HEK293 (cell line): ENCODE results near the gene ABLIM2.

ENCODE experiments used
- CTCF ChIA-PET: fragments of 350-600 bp; formaldehyde crosslinking; extraction: SDS; loops from one replicate; lab custom pipeline; 2021; ENCODE audit warnings: antibody characterized with exemption; lab: Yijun Ruan, JAX
- POLR2A ChIA-PET: fragments of 300-600 bp; formaldehyde crosslinking; extraction: SDS; loops from one replicate; lab custom pipeline; 2020; ENCODE audit warnings: antibody characterized with exemption, inconsistent platforms; lab: Yijun Ruan, JAX
- H3K27ac ChIP-seq: fragments of 200-500 bp; sonication (Bioruptor generic); 2 replicates; pipeline ENCODE4 v1.5.1; 2014; ENCODE audit warnings: low read depth, low read length, control low read depth, inconsistent platforms; ENCODE audit errors: extremely low read depth
- H3K36me3 ChIP-seq, 2 experiments: fragments of 200-500 bp in 1 of 2; sonication (Bioruptor generic) in 1 of 2; 1 replicate in 1 of 2; 2 replicates in 1 of 2; pipeline ENCODE4 v1.5.1; 2014 to 2017; ENCODE audit warnings: inconsistent platforms in 2 of 2, low read length in 2 of 2; ENCODE audit not compliant: control insufficient read depth in 2 of 2, insufficient read depth in 1 of 2
- H3K4me1 ChIP-seq: fragments of 200-500 bp; sonication (Bioruptor generic); 2 replicates; pipeline ENCODE4 v1.5.1; 2014; ENCODE audit warnings: mild to moderate bottlenecking, low read length, inconsistent platforms; ENCODE audit not compliant: control insufficient read depth, insufficient read depth
- H3K4me3 ChIP-seq: 2 replicates; pipeline ENCODE4 v1.5.1; 2011; ENCODE audit warnings: low read depth, mild to moderate bottlenecking, control low read depth, low read length, moderate library complexity
- H3K9me3 ChIP-seq: fragments of 200-500 bp; sonication (Bioruptor generic); 2 replicates; pipeline ENCODE4 v1.5.1; 2014; ENCODE audit warnings: low read depth, low read length, inconsistent platforms; ENCODE audit not compliant: control insufficient read depth, insufficient read depth
- ATF2 ChIP-seq: fragments of 450-650 bp; formaldehyde crosslinking; IDR thresholded peaks from 2 replicates; pipeline ENCODE4 v1.5.1; 2016; ENCODE audit warnings: missing biosample characterization, missing genetic modification characterization, low read depth
- EGR2 ChIP-seq: fragments of 450-650 bp; formaldehyde crosslinking; IDR thresholded peaks from 2 replicates; pipeline ENCODE4 v1.5.1; 2016; ENCODE audit warnings: low read depth, missing biosample characterization, missing genetic modification characterization
- ELK4 ChIP-seq: IDR thresholded peaks from 2 replicates; pipeline ENCODE4 v1.6.1; 2011; ENCODE audit warnings: mild to moderate bottlenecking, low read depth, low read length, borderline replicate concordance
- GLI2 ChIP-seq: fragments of 450-650 bp; formaldehyde crosslinking; IDR thresholded peaks from 2 replicates; pipeline ENCODE4; 2017; ENCODE audit warnings: missing biosample characterization, missing genetic modification characterization, low read depth, borderline replicate concordance
- KLF1 ChIP-seq: fragments of 450-650 bp; formaldehyde crosslinking; IDR thresholded peaks from 2 replicates; pipeline ENCODE4 v1.5.1; 2016; ENCODE audit warnings: missing biosample characterization, missing genetic modification characterization
- KLF8 ChIP-seq: fragments of 450-650 bp; formaldehyde crosslinking; IDR thresholded peaks from 2 replicates; pipeline ENCODE4 v1.5.1; 2016; ENCODE audit warnings: missing biosample characterization, missing genetic modification characterization
- KLF9 ChIP-seq: fragments of 450-650 bp; formaldehyde crosslinking; IDR thresholded peaks from 2 replicates; pipeline ENCODE4 v1.5.1; 2016; ENCODE audit warnings: missing biosample characterization, missing genetic modification characterization, low read depth
- SALL2 ChIP-seq: fragments of 450-650 bp; formaldehyde crosslinking; IDR thresholded peaks from 2 replicates; pipeline ENCODE4 v1.5.0; 2017; ENCODE audit warnings: missing biosample characterization, mild to moderate bottlenecking, missing genetic modification characterization, borderline replicate concordance
- SETDB1 ChIP-seq: IDR thresholded peaks from one replicate; pipeline ENCODE4 v1.6.1; 2017; ENCODE audit warnings: mild to moderate bottlenecking, low read length, moderate library complexity, mixed read lengths; ENCODE audit not compliant: insufficient read length
- SP2 ChIP-seq: fragments of 450-650 bp; formaldehyde crosslinking; IDR thresholded peaks from 2 replicates; pipeline ENCODE4 v1.5.1; 2016; ENCODE audit warnings: missing biosample characterization, missing genetic modification characterization
- SP3 ChIP-seq: fragments of 450-650 bp; formaldehyde crosslinking; IDR thresholded peaks from 2 replicates; pipeline ENCODE4 v1.5.1; 2016; ENCODE audit warnings: missing biosample characterization, missing genetic modification characterization
- WT1 ChIP-seq: fragments of 450-650 bp; formaldehyde crosslinking; IDR thresholded peaks from 2 replicates; pipeline ENCODE4 v1.5.1; 2016; ENCODE audit warnings: missing biosample characterization, missing genetic modification characterization
- ZBTB17 ChIP-seq: fragments of 450-650 bp; formaldehyde crosslinking; IDR thresholded peaks from 2 replicates; pipeline ENCODE4 v1.5.1; 2016; ENCODE audit warnings: missing biosample characterization, missing genetic modification characterization
- ZBTB6 ChIP-seq: fragments of 450-650 bp; formaldehyde crosslinking; IDR thresholded peaks from 2 replicates; pipeline ENCODE4 v1.5.1; 2017; ENCODE audit warnings: missing biosample characterization, missing genetic modification characterization
- ZFP69B ChIP-seq: fragments of 450-650 bp; formaldehyde crosslinking; IDR thresholded peaks from 2 replicates; pipeline ENCODE4 v1.5.1; 2016; ENCODE audit warnings: missing biosample characterization, missing genetic modification characterization
- ZNF112 ChIP-seq: fragments of 450-650 bp; formaldehyde crosslinking; IDR thresholded peaks from 2 replicates; pipeline ENCODE4 v1.5.0; 2017; ENCODE audit warnings: missing biosample characterization, missing genetic modification characterization
- ZNF169 ChIP-seq: fragments of 450-650 bp; formaldehyde crosslinking; IDR thresholded peaks from 2 replicates; pipeline ENCODE4 v1.5.1; 2016; ENCODE audit warnings: missing biosample characterization, missing genetic modification characterization
- ZNF174 ChIP-seq: fragments of 450-650 bp; formaldehyde crosslinking; IDR thresholded peaks from 2 replicates; pipeline ENCODE4 v1.5.0; 2017; ENCODE audit warnings: missing biosample characterization, mild to moderate bottlenecking, missing genetic modification characterization
- ZNF175 ChIP-seq: fragments of 450-650 bp; formaldehyde crosslinking; IDR thresholded peaks from 2 replicates; pipeline ENCODE4 v1.5.1; 2016; ENCODE audit warnings: missing biosample characterization, missing genetic modification characterization
- ZNF214 ChIP-seq: fragments of 450-650 bp; formaldehyde crosslinking; IDR thresholded peaks from 2 replicates; pipeline ENCODE4 v1.5.1; 2017; ENCODE audit warnings: missing biosample characterization, mild to moderate bottlenecking, missing genetic modification characterization, borderline replicate concordance
- ZNF221 ChIP-seq: fragments of 450-650 bp; formaldehyde crosslinking; IDR thresholded peaks from 2 replicates; pipeline ENCODE4 v1.5.1; 2017; ENCODE audit warnings: missing biosample characterization, missing genetic modification characterization, borderline replicate concordance
- ZNF311 ChIP-seq: fragments of 450-650 bp; formaldehyde crosslinking; IDR thresholded peaks from 2 replicates; pipeline ENCODE4 v1.5.1; 2017; ENCODE audit warnings: missing biosample characterization, missing genetic modification characterization, borderline replicate concordance
- ZNF350 ChIP-seq: fragments of 450-650 bp; formaldehyde crosslinking; IDR thresholded peaks from 2 replicates; pipeline ENCODE4 v1.5.0; 2017; ENCODE audit warnings: missing biosample characterization, mild to moderate bottlenecking, missing genetic modification characterization
- ZNF433 ChIP-seq: fragments of 450-650 bp; formaldehyde crosslinking; IDR thresholded peaks from 2 replicates; pipeline ENCODE4 v1.5.1; 2016; ENCODE audit warnings: missing biosample characterization, missing genetic modification characterization, low read depth
- ZNF48 ChIP-seq: fragments of 450-650 bp; formaldehyde crosslinking; IDR thresholded peaks from 2 replicates; pipeline ENCODE4 v1.5.1; 2016; ENCODE audit warnings: missing biosample characterization, missing genetic modification characterization
- ZNF530 ChIP-seq: fragments of 450-650 bp; formaldehyde crosslinking; IDR thresholded peaks from 2 replicates; pipeline ENCODE4 v1.5.1; 2016; ENCODE audit warnings: low read depth, missing biosample characterization, missing genetic modification characterization
- ZNF560 ChIP-seq: fragments of 450-650 bp; formaldehyde crosslinking; IDR thresholded peaks from 2 replicates; pipeline ENCODE4 v1.5.1; 2017; ENCODE audit warnings: missing biosample characterization, missing genetic modification characterization, borderline replicate concordance
- ZNF571 ChIP-seq: fragments of 450-650 bp; formaldehyde crosslinking; IDR thresholded peaks from 2 replicates; pipeline ENCODE4 v1.5.0; 2017; ENCODE audit warnings: missing biosample characterization, missing genetic modification characterization
- ZNF580 ChIP-seq: fragments of 450-650 bp; formaldehyde crosslinking; IDR thresholded peaks from 2 replicates; pipeline ENCODE4 v1.5.1; 2016; ENCODE audit warnings: missing biosample characterization, missing genetic modification characterization
- ZNF624 ChIP-seq: fragments of 450-650 bp; formaldehyde crosslinking; IDR thresholded peaks from 2 replicates; pipeline ENCODE4 v1.5.1; 2017; ENCODE audit warnings: missing biosample characterization, missing genetic modification characterization
- ZNF629 ChIP-seq: fragments of 450-650 bp; formaldehyde crosslinking; IDR thresholded peaks from 2 replicates; pipeline ENCODE4 v1.5.1; 2017; ENCODE audit warnings: missing biosample characterization, missing genetic modification characterization
- ZNF76 ChIP-seq: fragments of 450-650 bp; formaldehyde crosslinking; IDR thresholded peaks from 2 replicates; pipeline ENCODE4; 2016; ENCODE audit warnings: low read depth, missing biosample characterization, missing genetic modification characterization, borderline replicate concordance
- ZNF776 ChIP-seq: fragments of 450-650 bp; formaldehyde crosslinking; IDR thresholded peaks from 2 replicates; pipeline ENCODE4 v1.5.0; 2017; ENCODE audit warnings: missing biosample characterization, missing genetic modification characterization, borderline replicate concordance
- ZSCAN23 ChIP-seq: fragments of 450-650 bp; formaldehyde crosslinking; IDR thresholded peaks from 2 replicates; pipeline ENCODE4 v1.5.1; 2016; ENCODE audit warnings: missing biosample characterization, missing genetic modification characterization
- ZSCAN30 ChIP-seq: fragments of 450-650 bp; IDR thresholded peaks from 2 replicates; pipeline ENCODE4 v1.5.1; 2018; ENCODE audit warnings: missing biosample characterization, mild to moderate bottlenecking, missing genetic modification characterization, moderate library complexity

ABLIM2 gene

GRCh38 chr4:8118035-8118434 is 40.6 kb downstream of the ABLIM2 start:
- no peak for TF ChIP-seq ZNF433 (tag by site-specific recombination)
- no peak for TF ChIP-seq GLI2 (tag by site-specific recombination)
- TF ChIP-seq ZNF174, result no peak
- no peak for TF ChIP-seq ZNF571 (tag by site-specific recombination)
- no peak for TF ChIP-seq ZNF112 (tag by site-specific recombination)
- no peak for TF ChIP-seq ZNF221 (tag by site-specific recombination)
- no peak for TF ChIP-seq ZNF624 (tag by site-specific recombination)
- TF ChIP-seq ZNF350 (tag by site-specific recombination), result no peak
- TF ChIP-seq ZNF560 (tag by site-specific recombination), result no peak
- no peak for TF ChIP-seq ZNF776 (tag by site-specific recombination)
- TF ChIP-seq, all 188 proteins: peak for 0
- no peaks in the 10 kb centered on the region for H3K9me3 ChIP-seq
- ChIA-PET CTCF (no interaction called here), POLR2A (no interaction called here)
- no peaks in the 10 kb centered on the region for H3K36me3 ChIP-seq
- H3K4me1 ChIP-seq, result no peaks in the 10 kb centered on the region
- H3K27ac ChIP-seq, result no peak overlapping the region
- H3K4me3 ChIP-seq, result no peak overlapping the region

GRCh38 chr4:8117278-8117682 is 41.3 kb downstream of the ABLIM2 start:
- CTCF ChIA-PET, result interaction anchor here (0.5 kb wide), 1 partner anchor 49 kb away, joined by 3 read pairs; no protein-coding TSS in a partner anchor
- POLR2A ChIA-PET, result no interaction called here
- no peaks in the 10 kb centered on the region for H3K4me1 ChIP-seq
- TF ChIP-seq ZNF433 (tag by site-specific recombination) (no peak), EGR2 (tag by site-specific recombination) (peak; percentile 99), ZNF311 (tag by site-specific recombination) (no peak), WT1 (tag by site-specific recombination) (no peak), KLF9 (tag by site-specific recombination) (peak; percentile 29; the same call in 1 of the 2 replicates), ZNF530 (tag by site-specific recombination) (no peak), ATF2 (no peak), ZFP69B (tag by site-specific recombination) (no peak), ZNF76 (no peak), ELK4 (no peak), ZNF48 (tag by site-specific recombination) (no peak), ZBTB6 (tag by site-specific recombination) (no peak), ZNF580 (tag by site-specific recombination) (no peak), ZNF629 (tag by site-specific recombination) (no peak), SP2 (peak; percentile 56), KLF1 (peak; percentile 40; the same call in 1 of the 2 replicates), ZNF169 (tag by site-specific recombination) (no peak), ZSCAN30 (tag by site-specific recombination) (no peak), ZSCAN23 (no peak), SP3 (tag by site-specific recombination) (peak; percentile 85), ZNF175 (tag by site-specific recombination) (no peak), ZBTB17 (peak; percentile 56), SALL2 (tag by site-specific recombination) (no peak), KLF8 (tag by site-specific recombination) (peak; percentile 66; the same call in 1 of the 2 replicates), ZNF214 (tag by site-specific recombination) (no peak), SETDB1 (no peak)

More at GRCh38 chr4:8117278-8117682, 41.3 kb downstream of the ABLIM2 start:
- Histone ChIP-seq H3K4me3 (no peak overlapping the region), H3K36me3 (no peaks in the 10 kb centered on the region), H3K9me3 (no peaks in the 10 kb centered on the region), H3K27ac (no peak overlapping the region)
